ENCODE data around the gene SERPINA3. TPM values are rescaled to one million over a fixed set of nuclear protein-coding genes. Genes with fewer than 3 reads are reported as not detected.
"Not testable (repeated sequence)": the region's sequence is repeated elsewhere in the genome, so short reads cannot be mapped to it uniquely, and the experiment has no call there.

Gene SERPINA3
- total RNA-seq, 1 experiment from 2014 or later = not detected

- DNase-seq (ENCODE audit: low spot score) = no peak
These were observed 27.5 kb upstream of the SERPINA3 start for GRCh38 chr14:94584591-94585280.

DNA sequence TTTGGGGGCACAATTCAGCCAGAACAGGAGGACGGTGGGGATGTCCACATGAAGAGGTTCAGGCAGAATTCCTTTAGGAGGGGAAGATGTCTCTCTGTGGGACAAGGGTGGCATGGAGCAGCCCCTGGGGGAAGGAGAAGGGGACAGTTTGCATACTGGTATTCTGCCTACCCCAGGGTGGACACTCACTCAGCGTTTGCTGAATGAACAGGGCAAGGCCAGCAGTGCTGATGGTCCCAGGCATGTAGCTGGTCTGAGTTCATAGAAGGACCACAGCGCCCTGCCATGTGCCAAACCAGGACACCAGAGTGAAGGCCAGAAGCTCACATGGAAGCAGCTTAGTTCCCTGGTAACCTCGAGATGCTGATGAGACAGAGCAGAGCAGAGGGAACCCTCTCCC, 25.6 kb upstream of the SERPINA3 start:
- DNase-seq (ENCODE audit: low spot score) = no peak

- no peak for DNase-seq (ENCODE audit: low spot score)
These were observed 23.9 kb upstream of the SERPINA3 start for GRCh38 chr14:94588311-94588710.

DNA sequence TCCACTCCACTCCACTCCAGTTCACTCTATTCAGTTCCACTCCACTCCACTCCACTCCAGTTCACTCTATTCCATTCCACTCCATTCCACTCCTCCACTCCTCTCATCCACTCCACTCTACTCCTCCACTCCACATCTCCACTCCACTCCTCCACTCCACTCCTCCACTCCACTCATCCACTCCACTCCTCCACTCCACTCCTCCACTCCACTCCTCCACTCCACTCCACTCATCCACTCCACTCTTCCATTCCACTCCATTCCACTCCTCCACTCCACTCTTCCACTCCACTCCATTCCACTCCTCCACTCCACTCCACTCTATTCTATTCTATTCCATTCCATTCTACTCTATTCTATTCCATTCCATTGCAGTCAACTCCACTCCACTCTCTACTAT, 21.1 kb upstream of the SERPINA3 start:
- DNase-seq (ENCODE audit: low spot score) = no peak

GRCh38 chr14:94591871-94592270, 20.3 kb upstream of the SERPINA3 start:
- no peak for DNase-seq (ENCODE audit: low spot score)

GRCh38 chr14:94592457-94592856, 19.7 kb upstream of the SERPINA3 start:
- DNase-seq (ENCODE audit: low spot score) = no peak

GRCh38 chr14:94593376-94593748, 18.8 kb upstream of the SERPINA3 start:
- DNase-seq (ENCODE audit: low spot score) = no peak

DNA sequence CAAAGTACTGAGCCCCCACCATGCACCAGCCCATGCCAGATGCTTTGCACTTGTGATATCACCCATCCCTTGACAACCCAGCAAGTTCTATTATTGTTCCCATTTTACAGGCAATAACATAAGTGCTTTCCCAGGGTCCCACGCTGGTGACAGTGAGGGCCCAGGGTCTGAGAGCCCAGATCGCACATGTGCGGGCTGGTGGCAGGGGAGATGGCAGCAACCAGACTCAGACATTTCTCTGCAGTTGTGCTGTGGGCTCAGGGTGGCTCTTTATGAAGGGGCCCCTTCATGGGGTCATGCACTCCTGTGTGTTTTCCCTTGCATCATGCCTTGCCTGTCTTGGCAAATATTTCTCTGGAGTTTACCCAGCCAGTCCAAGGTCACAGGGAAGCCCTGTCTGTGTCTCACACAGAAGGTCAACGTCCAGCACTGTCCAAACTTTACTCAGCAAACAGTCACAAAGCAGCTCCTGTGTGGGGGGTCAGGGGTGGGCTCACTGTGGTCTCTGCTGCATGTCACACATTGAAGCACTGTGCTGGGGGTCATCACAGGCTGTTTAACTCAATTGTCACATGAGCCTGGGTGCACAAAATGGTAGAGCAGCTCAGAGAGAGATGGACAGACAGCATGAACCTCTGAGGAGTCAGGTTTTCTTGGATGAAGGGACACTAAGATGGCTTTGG, 18.3 kb upstream of the SERPINA3 start:
- DNase-seq (ENCODE audit: low spot score) = no peak

- DNase-seq (ENCODE audit: low spot score) = no peak
These were observed 17.8 kb upstream of the SERPINA3 start for GRCh38 chr14:94594441-94594840.

- DNase-seq (ENCODE audit: low spot score) = no peak
These were observed 16.3 kb upstream of the SERPINA3 start for GRCh38 chr14:94595912-94596311.

GRCh38 chr14:94596361-94596760, 15.8 kb upstream of the SERPINA3 start:
- no peak for DNase-seq (ENCODE audit: low spot score)

GRCh38 chr14:94597788-94598187, 14.4 kb upstream of the SERPINA3 start:
- DNase-seq (ENCODE audit: low spot score) = no peak

DNA sequence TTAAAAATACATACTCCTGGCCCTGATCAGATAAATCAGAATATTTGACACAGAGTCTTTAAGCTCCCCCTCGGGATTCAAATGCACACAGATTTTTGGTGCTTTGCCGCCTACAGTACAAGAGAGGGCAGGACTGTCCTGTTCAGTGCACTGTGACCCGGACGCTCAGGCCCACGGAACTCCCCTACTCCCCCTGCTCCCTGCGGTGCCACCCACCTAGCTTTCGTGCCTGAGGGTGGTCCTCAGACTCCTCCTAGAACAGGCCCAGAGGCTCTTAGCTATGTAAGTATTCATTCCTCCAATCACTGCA, 13.7 kb upstream of the SERPINA3 start:
- no peak for DNase-seq (ENCODE audit: low spot score)

GRCh38 chr14:94598816-94599655, 13.2 kb upstream of the SERPINA3 start:
- peak; percentile 91 for DNase-seq (ENCODE audit: low spot score)

GRCh38 chr14:94599656-94600004, 12.6 kb upstream of the SERPINA3 start:
- peak; percentile 17 for DNase-seq (ENCODE audit: low spot score)

GRCh38 chr14:94600148-94600545, 12.0 kb upstream of the SERPINA3 start:
- no peak for DNase-seq (ENCODE audit: low spot score)

DNA sequence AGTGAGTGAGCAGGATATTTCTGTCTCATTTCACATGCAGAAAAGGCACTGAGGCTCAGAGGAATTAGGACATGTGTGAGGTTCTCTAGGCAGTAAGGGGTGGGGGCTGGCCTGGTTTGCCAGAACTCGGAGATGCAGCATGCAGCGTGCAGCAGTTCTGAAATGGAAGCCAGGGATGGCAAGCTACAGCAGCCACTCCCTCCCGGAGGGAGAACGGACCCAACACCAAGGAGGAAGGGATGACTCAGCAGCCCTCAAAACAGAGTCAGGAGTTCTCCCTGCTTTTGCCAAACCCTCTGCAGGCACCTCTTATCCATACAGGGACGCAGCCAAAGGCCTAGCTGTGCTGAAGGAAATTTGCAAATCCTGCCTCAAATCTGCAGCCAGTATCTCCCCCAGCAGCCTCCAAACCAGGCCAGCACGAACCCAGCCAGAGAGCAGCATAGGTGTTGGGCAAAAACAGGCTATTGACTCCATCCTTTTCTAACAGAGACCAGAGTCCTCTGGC, 10.3 kb upstream of the SERPINA3 start:
- DNase-seq (ENCODE audit: low spot score) = peak; percentile 71

DNA sequence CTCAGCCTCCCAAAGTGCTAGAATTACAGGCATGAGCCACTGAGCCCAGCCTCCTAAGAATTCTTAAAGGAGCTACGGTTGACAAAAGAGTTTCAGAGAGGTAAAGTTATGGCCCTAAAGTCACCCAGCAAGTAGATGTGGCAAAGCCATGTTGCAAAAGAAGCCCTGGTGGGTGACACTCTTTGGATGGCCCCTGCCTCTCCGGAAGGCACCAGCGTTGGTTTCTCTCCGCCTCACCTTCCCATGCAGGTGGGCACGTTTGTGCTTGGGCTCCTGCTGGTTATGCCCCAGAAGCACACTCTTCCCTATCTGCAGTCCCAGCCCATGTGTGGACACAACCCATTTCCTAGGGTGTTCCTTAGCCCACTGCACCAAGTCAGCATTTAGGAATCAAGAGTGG, 9.5 kb upstream of the SERPINA3 start:
- DNase-seq (ENCODE audit: low spot score) = no peak

DNA sequence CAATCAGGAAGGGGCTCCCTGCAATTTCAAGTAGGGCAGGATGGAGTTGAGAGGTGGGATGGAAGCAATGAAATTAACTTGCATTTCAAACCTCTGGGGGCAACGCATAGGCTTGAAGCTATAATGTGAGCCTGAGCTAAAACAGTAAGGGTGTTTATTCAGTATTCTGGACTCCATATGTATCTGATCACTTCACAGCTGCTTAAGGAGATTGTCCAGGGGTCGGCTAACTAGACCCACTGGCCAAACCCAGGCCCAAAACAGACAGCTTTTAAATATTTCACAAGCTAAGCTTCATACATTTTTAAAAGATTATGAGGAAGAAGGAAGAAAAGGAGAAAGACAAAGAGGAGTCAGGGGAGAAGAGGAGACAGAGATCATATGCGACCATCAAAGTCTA, 6.8 kb upstream of the SERPINA3 start:
- no peak for DNase-seq (ENCODE audit: low spot score)

DNA sequence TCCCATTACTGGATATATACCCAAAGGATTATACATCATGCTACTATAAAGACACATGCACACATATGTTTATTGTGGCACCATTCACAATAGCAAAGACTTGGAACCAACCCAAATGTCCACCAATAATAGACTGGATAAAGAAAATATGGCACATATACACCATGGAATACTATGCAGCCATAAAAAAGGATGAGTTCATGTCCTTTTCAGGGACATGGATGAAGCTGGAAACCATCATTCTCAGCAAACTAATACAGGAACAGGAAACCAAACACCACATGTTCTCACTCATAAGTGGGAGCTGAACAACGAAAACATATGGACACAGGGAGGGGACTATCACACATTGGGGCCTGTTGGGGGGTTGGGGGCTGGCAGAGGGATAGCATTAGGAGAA, 3.2 kb upstream of the SERPINA3 start:
- not testable (repeated sequence) for DNase-seq (ENCODE audit: low spot score)

DNA sequence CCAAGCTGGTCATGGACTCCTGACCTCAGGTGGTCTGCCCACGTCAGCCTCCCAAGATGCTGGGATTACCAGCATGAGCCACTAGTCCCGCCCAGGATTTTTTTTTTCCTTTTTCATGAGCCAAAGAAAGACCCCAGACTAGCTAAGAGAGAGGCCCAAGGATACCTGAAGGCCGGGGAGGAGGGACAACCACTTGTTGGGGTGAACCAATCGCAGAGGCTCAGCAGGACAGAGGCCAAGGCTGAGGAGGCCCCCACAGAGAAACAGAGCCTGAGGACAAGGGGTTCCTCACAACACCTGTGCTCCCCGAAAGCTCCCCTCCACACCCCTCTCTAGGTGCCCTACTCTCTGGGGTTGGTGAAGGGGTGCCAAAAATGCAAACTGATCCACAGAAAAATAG, 1.0 kb upstream of the SERPINA3 start:
- DNase-seq (ENCODE audit: low spot score) = no peak

GRCh38 chr14:94612580-94613554, 676 bp downstream of the SERPINA3 start:
- no peak for DNase-seq (ENCODE audit: low spot score)

Measured in A172 (cell line).